Right lobe of liver (tissue), 4 donors: Measurements from ENCODE around the gene CLPTM1L.

Source experiments
- POLR2A ChIP-seq: fragments of 450-650 bp; IDR thresholded peaks from one replicate; pipeline ENCODE4 v1.6.1; 2017; ENCODE audit warnings: antibody characterized with exemption, mild to moderate bottlenecking
- TF ChIP-seq, protein P1 (sequence below), 4 donors: fragments of 200-600 bp in 3 of 4; fragments of 450-650 bp in 1 of 4; IDR thresholded peaks; one replicate each; pipeline versions ENCODE4 v1.5.1 to v1.8.0; 2016 to 2022; ENCODE audit warnings: antibody characterized with exemption in 4 of 4, mild to moderate bottlenecking in 2 of 4
- donor health status: DM: no; HTN: no; CAD: no.
- donor health status: DM: no; HTN: no; CAD: no.
- donor health status: DM: no; HTN: yes; CAD: no.

DNA sequence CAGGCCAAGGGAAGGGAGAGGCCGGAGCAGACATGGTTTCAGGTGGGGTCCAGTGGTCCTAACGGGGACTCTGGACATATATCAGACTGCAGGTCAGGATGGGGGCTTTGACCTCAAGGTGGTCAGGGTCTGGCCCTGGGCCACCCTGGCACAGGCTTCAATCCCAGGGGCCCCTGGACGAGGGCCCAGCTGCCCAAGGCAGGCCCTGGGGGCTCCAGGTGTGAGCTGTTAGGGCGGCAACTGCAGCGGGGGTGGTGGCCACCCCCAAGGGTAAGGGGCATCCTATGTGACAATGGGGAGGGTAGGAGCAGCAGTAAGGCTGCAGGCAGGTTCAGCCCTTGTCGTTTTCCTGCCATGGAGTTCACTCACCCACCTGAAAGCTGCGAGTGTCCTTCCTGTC is 45.4 kb upstream of the CLPTM1L start:
- TF ChIP-seq POLR2A = no peak
- TF ChIP-seq, protein P1, sequence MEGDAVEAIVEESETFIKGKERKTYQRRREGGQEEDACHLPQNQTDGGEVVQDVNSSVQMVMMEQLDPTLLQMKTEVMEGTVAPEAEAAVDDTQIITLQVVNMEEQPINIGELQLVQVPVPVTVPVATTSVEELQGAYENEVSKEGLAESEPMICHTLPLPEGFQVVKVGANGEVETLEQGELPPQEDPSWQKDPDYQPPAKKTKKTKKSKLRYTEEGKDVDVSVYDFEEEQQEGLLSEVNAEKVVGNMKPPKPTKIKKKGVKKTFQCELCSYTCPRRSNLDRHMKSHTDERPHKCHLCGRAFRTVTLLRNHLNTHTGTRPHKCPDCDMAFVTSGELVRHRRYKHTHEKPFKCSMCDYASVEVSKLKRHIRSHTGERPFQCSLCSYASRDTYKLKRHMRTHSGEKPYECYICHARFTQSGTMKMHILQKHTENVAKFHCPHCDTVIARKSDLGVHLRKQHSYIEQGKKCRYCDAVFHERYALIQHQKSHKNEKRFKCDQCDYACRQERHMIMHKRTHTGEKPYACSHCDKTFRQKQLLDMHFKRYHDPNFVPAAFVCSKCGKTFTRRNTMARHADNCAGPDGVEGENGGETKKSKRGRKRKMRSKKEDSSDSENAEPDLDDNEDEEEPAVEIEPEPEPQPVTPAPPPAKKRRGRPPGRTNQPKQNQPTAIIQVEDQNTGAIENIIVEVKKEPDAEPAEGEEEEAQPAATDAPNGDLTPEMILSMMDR (IDR thresholded peaks at IDR 0.05) = no peak
